Neuronal stem cell (in vitro differentiated cells): Measurements from ENCODE around the gene PSMA7.

Experiments used
- DNase-seq: peaks from one replicate; pipeline ENCODE4 v3.0.0-alpha.2; 2013; ENCODE audit warnings: low spot score
- H2AFZ ChIP-seq: one replicate; pipeline ENCODE4 v1.6.1; 2013; ENCODE audit warnings: mild to moderate bottlenecking, low read length, inconsistent platforms
- H2AK5ac ChIP-seq: 2 replicates; pipeline ENCODE4 v1.6.1; 2013; ENCODE audit warnings: low read depth, mild to moderate bottlenecking, inconsistent platforms, low read length, moderate library complexity, mixed read lengths
- H2BK120ac ChIP-seq: 2 replicates; pipeline ENCODE4 v1.6.1; 2013; ENCODE audit warnings: low read depth, mild to moderate bottlenecking, inconsistent platforms, low read length, moderate library complexity, mixed read lengths
- H2BK12ac ChIP-seq: one replicate; pipeline ENCODE4 v1.6.1; 2013; ENCODE audit warnings: low read length, inconsistent platforms
- H2BK15ac ChIP-seq: 2 replicates; pipeline ENCODE4 v1.6.1; 2013; ENCODE audit warnings: mild to moderate bottlenecking, low read length, inconsistent platforms, mixed read lengths
- H2BK5ac ChIP-seq: one replicate; pipeline ENCODE4 v1.6.1; 2013; ENCODE audit warnings: inconsistent platforms, mild to moderate bottlenecking, low read length, moderate library complexity
- H3K14ac ChIP-seq: one replicate; pipeline ENCODE4 v1.6.1; 2013; ENCODE audit warnings: low read length, inconsistent platforms
- H3K18ac ChIP-seq: 2 replicates; pipeline ENCODE4 v1.6.1; 2013; ENCODE audit warnings: low read length, inconsistent platforms
- H3K23ac ChIP-seq: 2 replicates; pipeline ENCODE4 v1.6.1; 2013; ENCODE audit warnings: low read depth, mild to moderate bottlenecking, mixed read lengths, low read length, inconsistent platforms; ENCODE audit not compliant: poor library complexity
- H3K27ac ChIP-seq: replicated peaks from 3 replicates; pipeline ENCODE4 v1.5.1; 2013; ENCODE audit warnings: low read length, inconsistent platforms
- H3K27me3 ChIP-seq, 3 experiments: 2 replicates each; pipeline ENCODE4 v1.6.1; 2013; ENCODE audit warnings: low read length in 3 of 3, mild to moderate bottlenecking in 2 of 3, inconsistent platforms in 1 of 3, low read depth in 1 of 3, mixed read lengths in 1 of 3, moderate library complexity in 1 of 3; ENCODE audit not compliant: control insufficient read depth in 3 of 3, insufficient read depth in 3 of 3
- H3K36me3 ChIP-seq, 2 donors: replicated peaks in 1 of 2; 2 replicates each; pipeline ENCODE4 v1.6.1; 2013; ENCODE audit warnings: low read length in 2 of 2; ENCODE audit not compliant: control insufficient read depth in 2 of 2, insufficient read depth in 2 of 2
- H3K4ac ChIP-seq: 2 replicates; pipeline ENCODE4 v1.6.1; 2013; ENCODE audit warnings: inconsistent platforms, mild to moderate bottlenecking, low read length, moderate library complexity
- H3K4me1 ChIP-seq, 2 donors: 1 replicate in 1 of 2; 2 replicates in 1 of 2; pipeline ENCODE4 v1.6.1; 2013; ENCODE audit warnings: low read length in 2 of 2, low read depth in 1 of 2; ENCODE audit not compliant: control insufficient read depth in 2 of 2, insufficient read depth in 1 of 2
- H3K4me2 ChIP-seq: one replicate; pipeline ENCODE4 v1.6.1; 2013; ENCODE audit warnings: mild to moderate bottlenecking, low read length, inconsistent platforms; ENCODE audit not compliant: insufficient read depth, poor library complexity, severe bottlenecking
- H3K4me3 ChIP-seq, 2 donors: 2 replicates each; pipeline ENCODE4 v1.5.1; 2013; ENCODE audit warnings: low read length in 2 of 2, mild to moderate bottlenecking in 2 of 2, inconsistent platforms in 1 of 2, moderate library complexity in 1 of 2
- H3K79me1 ChIP-seq: one replicate; pipeline ENCODE4 v1.6.1; 2013; ENCODE audit warnings: low read depth, mild to moderate bottlenecking, inconsistent platforms, low read length, moderate library complexity
- H3K9ac ChIP-seq: one replicate; pipeline ENCODE4 v1.6.1; 2013; ENCODE audit warnings: mild to moderate bottlenecking, low read depth, low read length, inconsistent platforms; ENCODE audit not compliant: poor library complexity
- H3K9me3 ChIP-seq, 2 donors: replicated peaks in 1 of 2; 2 replicates each; pipeline versions ENCODE3 to v1.6.1; 2013; ENCODE audit warnings: low read length in 2 of 2, mild to moderate bottlenecking in 2 of 2, inconsistent platforms in 1 of 2, low read depth in 1 of 2, mixed read lengths in 1 of 2, moderate library complexity in 1 of 2; ENCODE audit not compliant: control insufficient read depth in 2 of 2, insufficient read depth in 1 of 2
- H4K8ac ChIP-seq: one replicate; pipeline ENCODE4 v1.6.1; 2013; ENCODE audit warnings: low read depth, mild to moderate bottlenecking, inconsistent platforms, low read length, moderate library complexity
- H4K91ac ChIP-seq: one replicate; pipeline ENCODE4 v1.6.1; 2013; ENCODE audit warnings: low read length, low read depth, mild to moderate bottlenecking, inconsistent platforms; ENCODE audit not compliant: poor library complexity
- WGBS, 2 donors: extraction: QIAGEN DNeasy Blood & Tissue Kit; methylation state at CpG; one replicate each; pipeline ENCODE4 v1.1.7; 2013; ENCODE audit warnings: missing lambda C conversion rate in 2 of 2, mixed read lengths in 1 of 2; ENCODE audit not compliant: insufficient read length in 2 of 2, insufficient replicate concordance in 1 of 2; ENCODE audit errors: extremely low coverage in 2 of 2; 5-methylcytosine and 5-hydroxymethylcytosine counted together

Gene PSMA7

DNA sequence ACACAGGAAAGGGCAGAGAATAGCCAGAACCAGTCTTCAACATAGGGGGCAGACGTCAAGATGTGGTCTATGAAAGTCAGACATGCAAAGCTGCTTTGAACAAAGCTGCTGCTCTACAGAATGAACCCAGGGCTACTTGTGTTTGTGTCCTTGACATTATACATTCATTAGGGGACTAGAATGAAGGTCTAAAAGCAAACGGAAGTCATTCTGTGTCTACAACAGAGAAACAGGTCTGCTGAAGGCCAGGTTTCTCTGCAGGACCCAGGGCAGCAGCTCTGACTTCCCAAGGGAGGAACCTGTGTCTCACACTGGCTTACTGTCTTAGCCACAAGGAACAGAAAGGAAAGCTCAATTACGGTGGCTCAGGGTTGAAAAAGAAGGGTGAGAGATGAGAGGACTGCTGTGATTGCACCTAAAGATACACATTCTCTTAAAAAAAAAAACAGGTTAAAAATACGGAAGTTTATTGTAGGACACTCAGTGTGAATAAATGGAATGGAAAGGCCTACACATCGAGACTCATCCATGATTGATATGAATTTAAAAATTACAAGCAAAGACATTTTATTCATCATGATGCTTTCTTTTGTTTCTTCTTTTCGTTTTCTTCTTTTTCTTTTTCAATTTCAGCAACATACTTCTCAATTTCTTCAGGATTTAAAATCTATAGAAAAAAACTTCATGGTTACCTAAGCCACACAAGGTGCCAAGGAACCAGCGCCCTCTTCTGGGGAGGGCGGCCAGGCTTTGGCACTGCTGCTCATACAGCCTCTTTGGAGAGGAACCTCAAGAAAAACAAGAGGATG lies 6.7 kb downstream of the PSMA7 start:
- Histone ChIP-seq H2AFZ (no peak overlapping the region), H3K36me3 (peaks cover 74 to 100% of the 10 kb centered on the region in 2 donors), H3K18ac (no peak overlapping the region), H2AK5ac (no peak overlapping the region), H4K8ac (no peak overlapping the region), H3K9me3 (no peaks in the 10 kb centered on the region), H3K9ac (no peak overlapping the region), H3K4me3 (no peak overlapping the region), H3K79me1 (peaks cover 15% of the 10 kb centered on the region), H2BK120ac (no peak overlapping the region), H2BK12ac (no peak overlapping the region), H2BK15ac (no peak overlapping the region), H3K4me2 (no peak overlapping the region), H3K4ac (no peak overlapping the region), H3K27me3 (no peaks in the 10 kb centered on the region), H3K14ac (no peak overlapping the region), H3K27ac (no peak overlapping the region), H3K4me1 (peaks cover 1 to 3% of the 10 kb centered on the region in 2 donors), H4K91ac (no peak overlapping the region), H2BK5ac (no peak overlapping the region), H3K23ac (no peak overlapping the region)
- no peak for DNase-seq
- no CpG with 5 or more reads among the region's 8 CpGs for WGBS, 2 donors

DNA sequence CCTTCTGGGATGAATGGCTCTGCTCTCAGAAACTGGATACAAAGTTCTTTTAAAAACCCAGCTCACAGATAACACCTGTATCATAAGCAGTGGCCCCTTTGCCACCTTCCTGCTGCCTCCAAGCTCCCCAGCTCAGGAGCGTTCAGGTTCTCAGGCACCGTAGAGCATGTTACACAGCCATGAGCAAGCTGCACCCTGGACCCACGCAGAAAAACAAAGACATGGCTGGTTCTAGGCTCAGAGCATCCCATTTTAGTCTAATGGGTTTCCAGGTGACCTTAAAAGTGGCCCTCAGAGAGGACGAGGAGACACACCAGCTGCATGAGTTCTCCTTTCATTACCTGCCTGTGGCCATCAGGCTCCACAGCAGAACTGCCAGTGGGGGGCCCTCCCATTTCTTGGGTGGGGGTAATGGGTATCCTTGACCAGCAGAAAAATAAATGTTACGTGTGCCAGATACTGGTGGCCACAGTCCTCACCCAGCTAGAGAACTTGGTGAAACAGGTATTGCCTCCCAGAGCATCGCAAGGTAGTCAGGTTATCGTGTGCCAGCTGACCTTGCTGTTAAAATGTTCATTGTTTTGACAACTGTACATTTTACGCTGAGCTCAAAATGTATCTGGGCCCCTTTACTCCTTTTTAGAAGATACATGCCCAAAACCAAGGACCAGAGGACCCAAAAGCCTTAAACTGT lies 7.5 kb downstream of the PSMA7 start:
- peaks cover 77 to 100% of the 10 kb centered on the region in 2 donors for H3K36me3 ChIP-seq
- H3K79me1 ChIP-seq = peaks cover 13% of the 10 kb centered on the region
- H2BK15ac ChIP-seq = no peak overlapping the region
- H2BK5ac ChIP-seq = no peak overlapping the region
- H4K91ac ChIP-seq = no peak overlapping the region
- H2AK5ac ChIP-seq = no peak overlapping the region
- no peaks in the 10 kb centered on the region for H3K27me3 ChIP-seq
- WGBS, 2 donors = no CpG with 5 or more reads among the region's 8 CpGs
- H4K8ac ChIP-seq = no peak overlapping the region
- H3K4me1 ChIP-seq = no peaks in the 10 kb centered on the region
- H3K23ac ChIP-seq = no peak overlapping the region
- H3K18ac ChIP-seq = no peak overlapping the region
- no peak overlapping the region for H2BK120ac ChIP-seq
- no peak overlapping the region for H3K14ac ChIP-seq
- no peak overlapping the region for H3K4me3 ChIP-seq
- no peak overlapping the region for H3K4ac ChIP-seq
- H3K9ac ChIP-seq = no peak overlapping the region
- no peak overlapping the region for H3K4me2 ChIP-seq
- no peaks in the 10 kb centered on the region for H3K9me3 ChIP-seq
- DNase-seq = no peak
- H3K27ac ChIP-seq = no peak overlapping the region
- H2BK12ac ChIP-seq = no peak overlapping the region
- no peak overlapping the region for H2AFZ ChIP-seq

DNA sequence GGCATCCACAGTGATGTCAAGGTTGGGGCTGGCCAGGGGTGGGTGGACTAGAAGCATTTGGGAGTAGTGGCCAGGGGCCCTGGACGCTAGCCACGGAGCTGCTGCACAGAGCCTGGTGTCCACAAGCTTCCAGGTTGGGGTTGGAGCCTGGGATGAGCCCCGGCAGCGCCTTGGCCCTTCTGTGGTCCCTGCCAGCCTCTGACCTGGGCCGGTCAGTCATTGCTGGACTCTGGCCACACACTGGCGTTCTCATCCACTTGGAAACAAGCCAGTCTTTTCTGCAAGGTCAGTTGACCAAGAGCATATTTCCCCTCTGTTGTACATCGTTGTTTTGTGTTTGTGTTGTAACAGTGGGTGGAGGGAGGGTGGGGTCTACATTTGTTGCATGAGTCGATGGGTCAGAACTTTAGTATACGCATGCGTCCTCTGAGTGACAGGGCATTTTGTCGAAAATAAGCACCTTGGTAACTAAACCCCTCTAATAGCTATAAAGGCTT lies 8.4 kb downstream of the PSMA7 start:
- Histone ChIP-seq H3K4ac (no peak overlapping the region), H3K18ac (no peak overlapping the region), H3K4me2 (no peak overlapping the region), H4K8ac (no peak overlapping the region), H3K23ac (no peak overlapping the region), H3K4me3 (no peak overlapping the region), H4K91ac (peak overlapping the region; percentile 62), H2BK120ac (no peak overlapping the region), H2BK15ac (no peak overlapping the region), H3K27me3 (no peaks in the 10 kb centered on the region), H3K4me1 (no peaks in the 10 kb centered on the region), H2AFZ (no peak overlapping the region), H3K79me1 (peaks cover 12% of the 10 kb centered on the region), H2AK5ac (no peak overlapping the region), H3K36me3 (peaks cover 78 to 100% of the 10 kb centered on the region in 2 donors), H3K14ac (no peak overlapping the region), H3K9ac (no peak overlapping the region), H2BK5ac (no peak overlapping the region), H2BK12ac (no peak overlapping the region), H3K27ac (no peak overlapping the region), H3K9me3 (no peaks in the 10 kb centered on the region)
- no CpG with 5 or more reads among the region's 11 CpGs for WGBS, 2 donors
- no peak for DNase-seq

DNA sequence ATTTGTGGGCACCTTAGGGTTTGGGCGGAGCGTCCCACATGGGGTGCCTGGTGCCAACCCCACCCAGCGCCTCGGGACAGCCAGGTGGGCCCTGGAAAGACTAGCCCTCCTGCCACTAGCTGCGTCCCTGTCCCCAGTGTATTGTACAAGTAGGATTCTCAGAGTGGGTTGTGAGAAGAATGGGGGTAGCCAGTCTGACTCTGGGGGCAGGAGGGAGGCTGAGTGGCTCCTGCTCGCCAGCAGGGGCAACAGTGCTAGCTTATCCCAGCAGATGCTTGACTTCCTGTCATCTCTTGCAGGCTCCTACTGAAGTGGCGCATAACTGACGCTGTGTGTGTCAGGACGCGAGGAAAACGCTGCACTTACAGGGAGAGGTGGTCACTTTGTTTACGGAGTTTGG lies 9.3 kb downstream of the PSMA7 start:
- Histone ChIP-seq H2AFZ (no peak overlapping the region), H3K4me3 (no peak overlapping the region), H3K36me3 (peaks cover 78 to 100% of the 10 kb centered on the region in 2 donors), H4K91ac (no peak overlapping the region), H3K18ac (no peak overlapping the region), H3K14ac (no peak overlapping the region), H2AK5ac (no peak overlapping the region), H3K79me1 (peaks cover 7% of the 10 kb centered on the region), H3K23ac (no peak overlapping the region), H2BK15ac (no peak overlapping the region), H2BK12ac (no peak overlapping the region), H3K4me1 (no peaks in the 10 kb centered on the region), H3K9ac (no peak overlapping the region), H3K4me2 (no peak overlapping the region), H3K9me3 (no peaks in the 10 kb centered on the region), H2BK5ac (no peak overlapping the region), H3K27ac (no peak overlapping the region), H3K4ac (no peak overlapping the region), H4K8ac (no peak overlapping the region), H3K27me3 (no peaks in the 10 kb centered on the region), H2BK120ac (no peak overlapping the region)
- no peak for DNase-seq
- WGBS, 2 donors = no CpG with 5 or more reads among the region's 12 CpGs
